ENCODE measurements around the gene SNCB.
"Not testable (repeated sequence)": the region's sequence is repeated elsewhere in the genome, so short reads cannot be mapped to it uniquely, and the experiment has no call there.

The SNCB gene

GRCh38 chr5:176624142-176624541 lies 6.2 kb downstream of the SNCB start:
- DNase-seq (ENCODE audit: low spot score), result no peak

DNA sequence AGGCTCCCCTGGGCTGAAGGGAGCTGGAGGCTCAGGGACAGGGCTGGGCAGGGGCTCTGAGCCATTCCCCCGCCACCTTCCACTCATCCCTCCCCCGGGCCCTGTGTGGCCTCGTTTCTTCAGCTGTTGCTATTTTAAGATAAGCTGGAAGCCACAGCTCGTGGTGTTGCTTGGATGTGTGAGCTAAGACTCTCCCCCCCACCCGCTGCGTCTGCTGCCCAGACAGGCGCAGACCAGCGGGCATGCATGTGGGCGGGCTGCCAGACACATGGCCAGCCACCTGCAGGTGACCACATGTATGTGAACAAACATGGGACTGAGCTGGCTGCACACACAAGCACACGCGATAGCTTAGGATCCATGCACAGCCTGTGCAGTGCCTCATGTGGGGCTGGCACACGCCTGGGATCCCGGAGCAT lies 8.7 kb downstream of the SNCB start:
- DNase-seq (ENCODE audit: low spot score), result no peak

DNA sequence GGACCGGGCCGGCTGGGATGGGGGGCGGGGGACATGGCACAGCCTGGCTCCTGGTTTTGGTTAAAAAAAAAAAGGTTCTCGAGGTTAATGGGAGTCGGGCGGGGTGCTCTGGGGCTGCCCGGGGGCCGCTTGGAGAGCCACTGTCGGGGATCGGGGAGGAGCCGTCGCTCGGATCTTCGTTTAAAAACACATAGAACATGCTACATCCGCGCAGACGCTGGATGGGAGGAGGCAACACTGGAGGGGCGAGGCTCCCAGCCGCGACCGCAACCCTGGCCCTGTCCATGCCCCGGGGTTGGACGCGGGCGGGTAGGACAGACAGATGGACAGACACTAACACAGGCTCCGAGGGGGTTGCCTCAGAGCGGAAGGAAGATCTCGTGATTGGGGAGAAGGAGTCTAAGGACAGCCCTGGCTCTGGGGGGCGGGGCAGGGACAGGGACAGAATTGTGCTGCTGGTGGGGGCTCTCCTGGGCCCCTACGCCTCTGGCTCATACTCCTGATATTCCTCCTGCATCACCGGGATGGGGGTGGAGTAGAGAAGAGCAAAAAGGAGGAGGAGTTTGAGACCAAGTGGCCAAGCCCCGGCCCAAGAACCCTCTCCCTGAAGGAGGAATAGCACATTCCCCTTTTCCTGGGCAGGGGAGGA lies 9.9 kb downstream of the SNCB start:
- DNase-seq (ENCODE audit: low spot score), result no peak

DNA sequence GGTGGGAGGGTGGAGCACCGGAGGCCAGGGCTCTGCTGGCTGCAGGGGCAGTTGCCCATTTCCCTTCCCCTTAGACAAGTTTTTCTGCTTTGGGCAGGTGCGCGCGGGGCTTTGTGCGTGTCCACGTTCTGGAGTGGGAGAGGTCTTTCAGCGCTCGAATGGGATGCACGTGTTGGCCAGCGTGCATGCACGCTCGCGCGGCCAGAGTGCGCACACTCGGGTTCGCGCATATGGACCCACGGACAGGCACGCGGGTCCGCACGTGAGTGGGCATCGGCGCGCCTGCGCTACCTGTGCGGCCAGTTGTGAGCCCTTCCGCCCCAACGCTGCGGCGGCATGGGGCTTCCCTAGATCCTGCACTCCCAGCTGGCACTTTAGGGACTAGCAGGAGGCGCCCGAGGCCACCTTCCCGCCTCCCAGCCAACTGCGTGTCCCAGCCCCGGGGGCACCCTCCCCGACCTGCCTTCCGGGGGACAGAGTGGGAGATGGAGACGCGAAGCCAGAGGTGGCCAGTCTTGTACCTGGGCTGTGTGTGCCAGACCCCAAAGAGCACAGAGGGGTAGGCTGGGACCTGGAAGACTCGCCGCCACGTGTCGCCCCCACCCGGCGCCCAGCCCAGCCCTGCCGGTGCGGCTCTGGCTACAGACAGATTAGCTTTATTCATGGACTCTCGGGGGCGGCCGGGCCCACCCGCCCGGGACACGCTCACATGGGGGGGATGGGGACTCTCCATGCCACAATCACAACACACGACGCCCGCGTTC lies 10.6 kb downstream of the SNCB start:
- DNase-seq (ENCODE audit: low spot score), result no peak

DNA sequence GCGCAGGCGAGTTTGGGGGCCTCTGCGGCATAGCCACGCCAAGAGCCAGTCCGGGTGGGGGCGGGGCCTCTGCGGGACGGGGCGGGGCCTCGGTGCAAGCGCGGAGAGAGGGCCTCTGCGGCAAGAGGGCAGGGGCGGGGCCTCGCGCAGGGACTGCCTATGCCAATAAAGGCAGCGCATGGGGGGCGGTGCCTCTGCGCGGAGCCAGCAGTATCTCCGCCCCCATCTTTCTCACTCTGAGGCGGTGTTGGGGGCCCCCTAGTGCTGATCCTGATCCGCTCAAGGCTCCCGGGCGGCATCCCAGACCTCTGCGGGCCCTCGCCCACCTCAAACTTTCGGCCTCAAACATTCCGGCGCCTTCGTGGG lies 11.1 kb downstream of the SNCB start:
- peak; percentile 76 for DNase-seq (ENCODE audit: low spot score)

DNA sequence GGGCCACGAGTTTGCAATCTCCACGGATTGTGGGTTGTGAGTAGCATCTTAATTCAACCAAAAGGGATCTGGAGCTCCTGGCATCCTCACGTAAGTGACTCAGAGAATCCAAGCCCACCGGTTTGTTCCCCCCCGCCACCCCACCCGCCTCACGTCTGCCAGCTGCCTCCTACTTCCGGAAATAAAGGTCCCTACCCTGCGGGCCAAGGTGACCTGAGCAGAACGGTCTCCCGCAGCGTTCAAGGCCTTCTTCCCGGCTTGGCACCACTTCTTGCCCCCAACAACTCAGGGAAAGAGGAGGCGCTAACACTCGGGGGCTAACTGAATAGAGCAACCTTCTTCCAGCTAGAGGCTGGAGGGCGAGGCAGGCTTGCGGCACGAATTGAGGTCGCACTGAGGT lies 11.6 kb downstream of the SNCB start:
- DNase-seq (ENCODE audit: low spot score), result no peak

DNA sequence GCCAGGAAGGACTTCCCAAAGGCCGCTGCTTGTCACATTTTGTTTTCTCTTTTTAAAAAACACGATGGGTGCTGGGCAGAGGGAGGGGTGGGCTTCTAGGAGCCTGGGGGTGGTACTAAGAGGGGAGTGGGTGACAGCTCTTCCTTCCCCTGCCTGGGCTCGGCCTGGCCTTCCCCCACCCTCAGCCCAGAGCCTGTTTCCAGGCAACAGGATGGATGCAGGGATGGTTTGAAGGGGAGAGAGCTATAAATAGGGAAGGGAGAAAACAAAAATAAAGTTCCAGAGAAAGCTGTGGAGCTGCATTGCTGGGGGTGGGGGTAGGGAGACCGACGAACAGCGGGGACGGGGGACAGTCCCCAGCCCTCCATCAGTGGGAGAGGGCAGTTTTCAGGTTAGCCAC lies 13.8 kb downstream of the SNCB start:
- DNase-seq (ENCODE audit: low spot score), result no peak

DNA sequence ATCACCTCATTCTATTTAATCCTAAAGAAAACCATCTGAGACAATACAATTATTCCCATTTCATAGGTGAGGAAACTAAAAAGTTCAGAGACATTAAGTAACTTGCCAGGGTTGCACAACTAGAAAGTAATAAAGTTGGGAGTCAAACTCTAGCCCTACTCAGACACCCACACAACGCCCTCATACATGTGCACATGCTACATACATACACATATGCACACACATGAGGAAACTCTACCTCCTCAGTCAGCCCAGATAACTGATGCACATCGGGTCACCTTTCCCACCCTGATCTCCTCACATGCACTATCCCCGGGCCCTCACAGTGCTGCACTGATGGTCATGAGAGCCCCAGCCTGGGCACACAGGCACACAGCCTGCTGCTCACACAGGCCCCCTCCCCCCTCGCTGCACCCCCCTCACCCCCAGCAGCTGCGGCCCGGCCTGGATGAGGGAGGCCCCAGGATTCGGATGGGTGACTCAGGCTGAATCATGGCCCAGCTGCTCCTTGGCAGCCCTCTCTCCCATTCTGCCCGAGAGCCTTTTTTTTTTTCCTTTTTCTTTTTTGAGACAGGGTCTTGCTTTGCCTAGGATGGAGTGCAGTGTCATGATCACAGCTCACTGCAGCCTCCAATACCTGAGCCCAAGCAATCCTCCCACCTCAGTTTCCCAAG lies 15.4 kb downstream of the SNCB start:
- DNase-seq (ENCODE audit: low spot score), result no peak

DNA sequence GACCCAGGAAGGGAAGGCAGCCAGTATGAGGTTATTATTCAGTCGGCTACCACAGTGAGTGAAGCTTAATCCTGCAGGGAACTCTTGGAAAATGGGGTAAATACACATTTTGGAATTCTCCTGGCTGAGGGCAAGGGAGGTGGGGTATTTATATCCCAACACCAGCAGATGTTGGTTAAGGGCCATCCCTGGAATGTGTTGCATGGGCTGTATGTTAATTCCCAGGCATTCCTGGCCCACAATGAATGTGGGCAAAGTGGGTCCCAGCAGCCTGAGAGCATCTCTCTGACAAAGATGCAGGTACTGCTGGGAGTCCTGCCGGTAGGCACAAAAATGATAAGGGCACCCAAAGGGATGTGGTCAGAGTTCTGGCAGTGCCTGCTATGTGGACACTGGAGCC lies 17.5 kb downstream of the SNCB start:
- DNase-seq (ENCODE audit: low spot score), result no peak

GRCh38 chr5:176612008-176612407 lies 18.3 kb downstream of the SNCB start:
- no peak for DNase-seq (ENCODE audit: low spot score)

GRCh38 chr5:176611435-176611834 lies 18.9 kb downstream of the SNCB start:
- peak; percentile 47 for DNase-seq (ENCODE audit: low spot score)

- DNase-seq (ENCODE audit: low spot score), result no peak
These were observed 19.9 kb downstream of the SNCB start for GRCh38 chr5:176610435-176610773.

GRCh38 chr5:176609724-176610434 lies 20.5 kb downstream of the SNCB start, which contains the start of gene GPRIN1:
GPRIN1 (minus strand) TSS chr5:176610156; CDS start chr5:176599834, 10,322 bp downstream.
- DNase-seq (ENCODE audit: low spot score), result peak; percentile 37

DNA sequence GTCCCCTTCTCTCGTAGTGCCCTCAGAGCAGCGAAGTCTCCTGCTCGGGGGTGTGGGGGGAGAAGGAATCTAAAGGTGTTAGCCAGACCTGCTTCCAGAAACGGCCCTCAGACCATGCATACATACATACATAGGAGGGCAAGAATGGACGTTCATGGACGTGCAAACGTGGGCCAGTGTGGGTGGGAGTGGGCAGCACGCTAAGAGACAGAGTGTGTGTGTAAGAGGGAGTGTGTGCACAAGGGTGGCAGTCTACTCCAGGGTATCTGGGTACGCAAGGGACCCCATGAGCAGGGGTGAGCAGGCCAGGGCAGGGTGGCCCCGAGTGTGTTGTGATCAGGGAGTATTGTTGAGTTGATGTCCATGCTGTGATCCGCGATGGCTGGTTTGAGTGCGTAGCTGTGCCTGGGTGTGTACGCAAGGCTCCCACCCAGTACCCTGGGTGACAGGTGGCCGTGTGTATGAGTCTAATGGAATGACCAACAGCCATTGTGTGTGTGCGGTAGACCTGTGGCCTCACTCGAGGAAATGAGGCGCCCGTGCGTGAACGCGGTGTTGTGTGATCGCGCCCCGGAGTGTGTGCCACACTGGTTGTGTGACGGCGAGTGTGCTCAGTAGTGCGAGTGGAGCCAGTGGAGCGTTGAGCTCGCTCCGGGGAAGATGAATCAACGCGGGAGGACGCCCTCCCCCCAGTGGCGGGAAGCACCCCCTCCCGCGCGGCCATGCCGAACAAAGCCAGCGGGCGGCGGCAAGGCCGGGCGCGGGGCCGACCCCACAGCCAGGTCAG lies 21.2 kb downstream of the SNCB start:
- DNase-seq (ENCODE audit: low spot score), result no peak

- no peak for DNase-seq (ENCODE audit: low spot score)
These were observed 22.1 kb downstream of the SNCB start for GRCh38 chr5:176608142-176608705.

- DNase-seq (ENCODE audit: low spot score), result no peak
These were observed 23.5 kb downstream of the SNCB start for GRCh38 chr5:176606875-176607274.

DNA sequence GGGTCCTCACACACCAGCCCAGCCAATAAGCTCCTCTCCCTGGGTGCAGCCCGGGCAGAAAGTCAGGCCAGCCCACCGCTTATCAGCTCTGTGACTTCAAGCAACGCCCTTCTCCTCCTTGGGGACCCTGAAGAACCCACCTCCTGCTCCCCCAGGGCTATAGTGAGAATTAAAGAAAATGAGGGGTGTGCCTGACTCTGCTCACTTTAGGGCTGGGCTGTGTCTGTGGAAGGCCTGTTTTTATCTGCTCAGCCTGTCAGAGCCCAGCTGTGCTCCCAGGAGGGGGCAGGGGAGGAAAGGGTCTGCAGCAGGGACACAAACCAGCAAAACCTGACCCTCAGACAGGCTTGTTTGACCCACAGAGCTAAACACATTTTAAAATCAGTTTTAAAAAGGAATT lies 24.3 kb downstream of the SNCB start:
- DNase-seq (ENCODE audit: low spot score), result no peak

DNA sequence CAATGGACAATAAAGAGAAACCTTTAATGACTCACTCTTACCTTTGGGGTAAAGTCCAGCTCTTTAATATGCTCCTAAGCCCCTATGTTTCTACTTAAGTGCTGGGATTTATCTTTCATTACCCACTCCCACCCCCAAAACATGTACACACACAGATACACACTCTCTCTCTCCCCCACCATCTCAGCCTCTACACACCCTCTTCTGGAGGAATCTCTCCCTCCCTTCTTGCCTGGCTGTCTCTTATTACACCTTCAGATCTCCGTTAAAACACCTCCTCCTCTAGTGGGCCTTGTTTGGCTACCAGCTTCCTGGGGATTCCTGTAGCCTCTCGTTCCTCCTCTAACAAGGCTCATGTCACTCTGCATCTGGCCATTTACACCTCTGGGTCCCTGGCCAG lies 27.2 kb downstream of the SNCB start:
- no peak for DNase-seq (ENCODE audit: low spot score)

- DNase-seq (ENCODE audit: low spot score), result no peak
These were observed 28.3 kb downstream of the SNCB start for GRCh38 chr5:176601901-176602482.

- DNase-seq (ENCODE audit: low spot score), result not testable (repeated sequence)
These were observed 30.4 kb downstream of the SNCB start for GRCh38 chr5:176599749-176600430.

Data from CD4-positive, alpha-beta T cell treated with Interleukin-15 for 4 hours (primary cell).